ENCODE data around the gene HPS6. TPM values are rescaled to one million over a fixed set of nuclear protein-coding genes. Genes with fewer than 3 reads are reported as not detected.
"Not testable (repeated sequence)": the region's sequence is repeated elsewhere in the genome, so short reads cannot be mapped to it uniquely, and the experiment has no call there.

HPS6 gene
- 9.5 TPM for total RNA-seq
- long read RNA-seq, transcript HPS6-201 (1 exons, 2,649 nt): major isoform, 66 of 67 reads
- long read RNA-seq, partial matches to known transcripts: 0 of 67 reads
- long read RNA-seq, other reads (novel, unspliced or antisense): 1 of 67 reads

DNA sequence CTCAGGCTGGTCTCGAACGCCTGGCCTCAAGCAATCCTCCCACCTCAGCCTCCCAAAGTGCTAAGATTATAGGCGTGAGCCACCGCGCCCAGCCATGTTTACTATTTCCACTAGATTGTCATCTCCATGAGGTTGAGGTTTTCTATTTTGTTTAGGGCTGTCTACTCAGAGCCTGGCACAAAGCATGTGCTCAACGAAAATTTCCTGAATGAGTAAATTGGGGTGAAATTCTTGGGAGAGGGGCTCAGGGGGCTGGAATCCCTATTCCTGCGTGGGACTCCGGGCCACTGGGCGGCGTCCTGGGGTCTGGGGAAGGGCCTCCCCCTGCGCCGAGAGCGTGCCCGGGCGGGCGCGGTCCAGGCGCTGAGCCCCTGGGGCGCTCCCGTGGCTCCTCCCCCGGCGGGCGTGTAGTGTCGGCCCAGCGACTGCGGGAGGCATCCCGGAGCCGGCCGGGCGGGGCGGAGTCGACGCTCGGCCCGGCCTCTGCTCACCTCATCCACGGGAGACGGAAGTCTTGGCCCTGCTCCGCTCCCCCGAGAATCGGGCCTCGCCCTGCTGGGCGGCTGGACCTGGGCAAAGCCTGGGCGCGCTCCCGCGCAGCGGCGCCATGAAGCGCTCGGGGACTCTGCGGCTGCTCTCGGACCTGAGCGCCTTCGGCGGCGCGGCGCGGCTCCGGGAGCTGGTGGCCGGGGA lies at the start of gene HPS6:
Gene HPS6 (plus strand): TSS at position 482 of the 693 bp plus-strand sequence. CDS start 126 bp downstream, at position 608.
- intact Hi-C loops (cut with DNase I): loop anchor here (5.0 kb wide), 1 partner anchor 52 kb away; no protein-coding TSS in a partner anchor
- DNase-seq (peak; percentile 95), ATAC-seq (ENCODE audit: poor library complexity) (peak; percentile 99)

GRCh38 chr10:102016416-102016815 lies 48.7 kb upstream of the HPS6 start:
- intact Hi-C loops (cut with DNase I): no loop called here
- ATAC-seq (ENCODE audit: poor library complexity) (no peak), DNase-seq (no peak)

DNA sequence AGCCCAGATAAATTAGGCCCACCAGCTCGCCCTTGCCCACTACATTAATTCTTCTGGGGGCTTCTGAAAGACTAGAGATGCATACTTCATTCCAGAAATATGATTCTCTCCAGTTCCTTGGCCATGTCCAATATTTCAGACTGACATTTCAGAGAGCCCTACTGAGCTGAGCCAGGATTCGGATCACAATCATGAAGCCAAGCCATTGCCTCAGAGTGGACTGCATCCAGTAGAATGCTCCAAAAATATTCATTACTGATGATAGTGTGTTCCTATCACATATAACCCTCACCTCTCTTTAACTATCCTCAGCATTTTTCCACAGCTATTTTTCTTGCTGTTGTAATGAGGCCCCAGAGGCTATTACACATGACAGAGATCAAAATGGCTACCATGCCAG lies 47.9 kb upstream of the HPS6 start:
- peak; percentile 74 for ATAC-seq (ENCODE audit: poor library complexity)
- no peak for DNase-seq
- intact Hi-C loops (cut with DNase I): no loop called here

DNA sequence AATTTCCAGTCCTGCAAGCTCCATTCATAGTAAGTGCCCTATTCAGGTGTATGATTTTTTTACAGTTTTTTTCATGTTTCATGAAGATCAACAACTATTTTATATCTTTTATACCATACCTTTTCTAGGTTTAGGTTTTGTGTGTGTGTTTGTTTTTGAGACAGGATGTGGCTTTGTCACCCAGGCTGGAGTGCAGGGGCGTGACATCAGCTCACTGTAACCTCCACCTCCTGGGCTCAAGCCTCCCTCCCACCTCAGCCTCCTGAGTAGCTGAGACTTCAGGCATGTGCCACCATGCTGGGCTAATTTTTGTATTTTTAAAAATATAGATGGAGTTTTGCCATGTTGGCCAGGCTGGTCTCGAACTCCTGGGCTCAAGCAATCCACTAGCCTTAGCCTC lies 44.2 kb upstream of the HPS6 start:
- intact Hi-C loops (cut with DNase I): no loop called here
- ATAC-seq (ENCODE audit: poor library complexity) (no peak), DNase-seq (no peak)

DNA sequence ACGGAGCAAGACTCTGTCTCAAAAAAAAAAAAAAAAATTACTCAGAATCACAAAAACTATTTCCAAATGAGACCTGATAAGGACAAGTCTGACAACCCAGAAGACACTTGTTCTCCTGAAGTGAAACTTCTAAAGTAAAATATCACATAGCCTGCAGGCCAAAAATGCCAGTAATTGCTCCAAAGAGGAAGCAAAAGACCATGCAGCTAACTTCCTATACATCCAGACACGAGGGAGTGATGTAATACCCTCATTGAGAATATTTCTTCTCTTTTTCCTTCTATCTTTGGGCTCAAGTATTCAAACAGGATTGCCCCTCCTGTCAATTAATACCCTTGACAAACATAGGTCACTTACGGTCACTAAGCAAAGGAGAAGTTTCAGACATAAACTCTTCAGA lies 40.4 kb upstream of the HPS6 start:
- ATAC-seq (ENCODE audit: poor library complexity) (no peak), DNase-seq (no peak)
- intact Hi-C loops (cut with DNase I): no loop called here

DNA sequence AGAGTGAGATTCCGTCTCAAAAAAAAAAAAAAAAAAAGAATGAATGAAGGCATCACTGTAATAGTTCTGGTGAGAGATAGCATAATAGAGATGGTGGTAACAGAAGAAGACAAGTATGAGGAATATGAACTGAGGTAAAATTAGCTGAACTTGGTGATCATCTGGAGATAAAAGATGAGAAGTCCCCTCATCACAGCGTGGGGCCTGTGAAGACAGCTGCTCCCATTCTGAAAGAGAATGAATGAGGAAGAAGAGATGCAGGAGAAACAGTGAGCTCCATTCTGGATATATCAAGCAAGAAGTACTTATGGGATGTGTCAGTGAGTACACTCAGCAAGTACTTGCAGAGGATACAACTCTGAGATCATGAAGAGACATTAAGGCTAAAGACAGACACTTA lies 37.9 kb upstream of the HPS6 start:
- DNase-seq: no peak
- intact Hi-C loops (cut with DNase I): no loop called here
- no peak for ATAC-seq (ENCODE audit: poor library complexity)

DNA sequence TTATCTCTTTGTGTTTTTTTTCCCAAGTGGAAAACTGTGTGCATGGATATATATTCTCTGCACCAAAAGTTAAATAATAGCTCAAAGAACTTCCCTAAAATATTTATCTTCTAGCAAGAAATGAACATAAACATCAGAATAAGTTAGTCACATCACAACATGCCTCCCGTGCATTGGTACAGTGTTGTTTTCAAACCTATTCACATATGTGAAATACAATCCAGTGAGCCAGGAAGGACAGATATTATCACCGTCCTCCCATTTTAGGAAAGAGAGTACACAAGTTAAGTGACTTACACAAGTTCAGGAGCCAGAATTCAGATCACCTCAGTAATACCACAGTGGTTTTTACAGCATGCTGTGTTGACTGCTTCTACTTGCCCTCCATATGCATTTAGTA lies 31.4 kb upstream of the HPS6 start:
- ATAC-seq (ENCODE audit: poor library complexity): no peak
- no peak for DNase-seq
- intact Hi-C loops (cut with DNase I): no loop called here

DNA sequence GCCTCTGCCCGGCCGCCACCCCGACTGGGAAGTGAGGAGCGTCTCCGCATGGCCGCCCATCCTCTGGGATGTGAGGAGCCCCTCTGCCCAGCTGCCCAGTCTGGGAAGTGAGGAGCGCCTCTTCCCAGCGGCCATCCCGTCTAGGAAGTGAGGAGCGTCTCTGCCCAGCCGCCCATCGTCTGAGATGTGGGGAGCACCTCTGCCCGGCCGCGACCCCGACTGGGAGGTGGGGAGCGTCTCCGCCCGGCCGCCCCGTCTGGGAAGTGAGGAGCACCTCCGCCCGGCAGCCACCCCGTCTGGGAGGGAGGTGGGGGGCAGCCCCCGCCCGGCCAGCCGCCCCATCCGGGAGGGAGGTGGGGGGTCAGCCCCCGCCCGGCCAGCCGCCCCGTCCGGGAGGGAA lies 29.3 kb upstream of the HPS6 start:
- DNase-seq; intact Hi-C loops (cut with DNase I); ATAC-seq (ENCODE audit: poor library complexity): not testable (repeated sequence)

DNA sequence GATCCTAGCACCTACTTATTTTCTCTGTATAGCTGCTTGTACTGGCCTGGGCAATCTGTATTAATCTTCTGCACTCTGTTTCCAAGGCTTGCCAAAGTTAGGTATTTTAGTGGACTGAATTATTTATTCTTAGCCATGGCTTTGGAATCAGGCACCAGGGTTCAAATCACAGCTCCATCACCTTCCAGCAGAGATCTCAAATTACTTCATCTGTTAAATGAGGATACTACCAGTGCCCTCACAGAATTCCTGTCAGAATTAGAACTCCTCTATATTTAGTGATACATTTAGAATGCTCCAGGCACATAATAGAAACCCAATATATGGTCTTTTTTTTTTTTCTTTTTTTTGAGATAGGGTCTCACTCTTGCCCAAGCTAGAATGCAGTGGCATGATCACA lies 26.7 kb upstream of the HPS6 start:
- intact Hi-C loops (cut with DNase I): no loop called here
- ATAC-seq (ENCODE audit: poor library complexity) (no peak), DNase-seq (no peak)

GRCh38 chr10:102040305-102041050 lies 24.7 kb upstream of the HPS6 start:
- ATAC-seq (ENCODE audit: poor library complexity): no peak
- intact Hi-C loops (cut with DNase I): no loop called here
- DNase-seq: no peak

GRCh38 chr10:102045292-102045691 lies 19.9 kb upstream of the HPS6 start:
- DNase-seq (no peak), ATAC-seq (ENCODE audit: poor library complexity) (no peak)
- intact Hi-C loops (cut with DNase I): no loop called here

GRCh38 chr10:102046095-102046494 lies 19.1 kb upstream of the HPS6 start:
- ATAC-seq (ENCODE audit: poor library complexity): no peak
- intact Hi-C loops (cut with DNase I): no loop called here
- DNase-seq: no peak

DNA sequence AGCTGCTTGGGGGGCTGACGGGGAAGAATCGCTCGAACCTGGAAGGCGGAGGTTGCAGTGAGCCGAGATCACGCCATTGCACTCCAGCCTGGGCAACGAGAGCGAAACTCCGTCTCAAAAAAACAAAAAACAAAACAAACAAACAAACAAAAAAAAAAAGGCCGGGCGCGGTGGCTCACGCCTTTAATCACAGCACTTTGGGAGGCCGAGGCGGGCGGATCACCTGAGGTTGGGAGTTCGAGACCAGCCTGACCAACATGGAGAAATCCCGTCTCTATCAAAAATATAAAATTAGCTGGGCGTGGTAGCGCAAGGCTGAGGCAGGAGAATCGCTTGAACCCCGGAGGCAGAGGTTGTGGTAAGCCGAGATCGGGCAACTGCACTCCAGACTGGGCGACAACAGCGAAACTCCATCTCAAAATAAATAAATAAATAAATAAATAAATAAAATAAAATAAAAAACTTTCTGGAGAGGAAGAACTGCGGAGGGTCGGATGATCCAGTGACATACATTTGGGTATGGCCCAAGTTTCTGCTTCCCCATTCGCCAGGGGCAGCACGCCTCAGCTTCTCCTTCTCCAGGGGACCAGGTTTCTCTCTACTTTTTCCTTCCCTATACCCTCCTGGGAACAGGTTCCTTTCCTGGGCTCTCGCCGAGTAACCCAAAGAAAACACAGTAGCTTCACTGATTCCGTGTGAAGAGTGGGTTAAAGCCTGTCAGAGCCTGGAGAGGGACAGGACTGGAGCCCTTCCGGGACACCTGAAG lies 10.1 kb upstream of the HPS6 start:
- peak; percentile 3 for ATAC-seq (ENCODE audit: poor library complexity)

DNA sequence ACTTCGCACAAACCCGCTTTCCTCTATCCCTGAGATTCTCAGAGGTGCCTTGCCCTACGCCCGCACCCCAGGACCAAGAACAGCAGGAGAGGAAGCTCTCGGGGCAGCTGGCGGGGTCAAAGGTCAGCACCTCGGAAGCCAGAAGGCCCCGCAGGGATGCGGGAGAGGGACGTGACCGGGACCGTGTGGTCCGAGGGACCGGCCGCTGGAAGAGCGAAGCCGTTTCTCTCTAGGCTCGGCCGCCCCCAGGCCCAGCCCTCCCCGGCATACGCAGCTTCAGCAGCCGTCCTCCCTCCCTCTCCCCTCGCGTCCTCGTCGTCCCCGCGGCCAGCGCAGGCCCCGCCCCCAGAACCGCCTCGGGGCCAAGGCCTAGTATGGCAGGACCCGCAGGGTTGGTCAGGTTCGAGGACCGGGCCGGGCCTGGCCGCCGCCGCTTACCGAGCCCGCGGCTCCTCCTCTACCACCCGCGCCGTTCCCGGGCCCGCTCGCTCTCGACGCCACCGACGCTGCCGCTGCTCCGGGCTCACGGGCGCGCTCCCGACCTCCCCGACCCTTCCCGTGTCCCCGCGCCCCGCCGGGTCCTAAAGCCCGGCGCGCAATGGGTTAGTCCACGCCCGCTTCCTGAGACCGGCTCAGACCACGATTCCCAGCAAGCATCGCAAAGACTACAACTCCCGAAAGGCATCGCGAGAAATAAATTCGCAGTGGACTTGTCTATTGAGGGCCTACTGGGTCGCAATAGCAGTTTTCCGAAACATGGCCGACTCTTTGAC lies 9.3 kb upstream of the HPS6 start, which contains the start of gene ARMH3:
Gene ARMH3 (minus strand): TSS at position 527 of the 773 bp plus-strand sequence. CDS start 16,059 bp downstream, outside the sequence.
- ATAC-seq (ENCODE audit: poor library complexity): peak; percentile 99
- intact Hi-C loops (cut with DNase I): no loop called here
- DNase-seq: peak; percentile 95

More for the DNA sequence above, 10.1 kb upstream of the HPS6 start:
- DNase-seq; intact Hi-C loops (cut with DNase I): not testable (repeated sequence)

GRCh38 chr10:102059987-102060386 lies 5.2 kb upstream of the HPS6 start:
- intact Hi-C loops (cut with DNase I): no loop called here
- DNase-seq (no peak), ATAC-seq (ENCODE audit: poor library complexity) (no peak)

GRCh38 chr10:102064503-102064867 lies 664 bp upstream of the HPS6 start:
- intact Hi-C loops (cut with DNase I): no loop called here
- DNase-seq (no peak), ATAC-seq (ENCODE audit: poor library complexity) (no peak)

DNA sequence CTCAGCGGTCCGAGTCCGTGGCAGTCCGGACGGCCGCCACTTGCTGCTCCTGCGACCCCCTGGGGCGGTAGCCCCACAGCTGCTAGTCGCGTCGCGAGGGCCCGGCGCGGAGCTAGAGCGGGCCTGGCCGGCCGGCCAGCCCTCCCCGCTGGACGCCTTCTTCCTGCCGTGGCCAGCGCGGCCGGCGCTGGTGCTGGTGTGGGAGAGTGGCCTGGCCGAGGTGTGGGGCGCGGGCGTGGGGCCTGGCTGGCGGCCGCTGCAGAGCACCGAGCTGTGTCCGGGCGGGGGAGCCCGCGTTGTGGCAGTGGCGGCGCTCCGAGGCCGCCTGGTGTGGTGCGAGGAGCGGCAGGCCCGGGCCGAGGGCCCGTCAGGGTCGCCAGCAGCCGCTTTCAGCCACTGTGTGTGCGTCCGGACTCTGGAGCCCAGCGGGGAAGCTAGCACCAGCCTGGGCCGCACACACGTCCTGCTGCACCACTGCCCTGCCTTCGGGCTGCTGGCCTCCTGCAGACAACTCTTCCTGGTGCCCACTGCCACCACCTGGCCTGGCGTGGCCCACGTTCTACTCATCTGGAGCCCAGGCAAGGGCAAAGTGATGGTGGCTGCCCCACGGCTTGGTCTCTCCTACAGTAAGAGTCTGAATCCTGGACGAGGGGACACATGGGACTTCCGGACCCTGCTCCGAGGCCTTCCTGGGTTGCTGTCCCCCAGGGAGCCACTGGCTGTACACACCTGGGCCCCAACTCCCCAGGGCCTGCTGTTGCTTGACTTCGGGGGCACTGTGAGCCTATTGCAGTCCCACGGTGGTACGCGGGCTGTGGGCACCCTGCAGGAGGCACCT lies 631 bp downstream of the HPS6 start:
- intact Hi-C loops (cut with DNase I): loop anchor here (5.0 kb wide), 1 partner anchor 52 kb away; no protein-coding TSS in a partner anchor
- DNase-seq (peak; percentile 68), ATAC-seq (ENCODE audit: poor library complexity) (peak; percentile 62)

All from Right ventricle myocardium superior (tissue), 1 donor.